IPS DF 6.9 (cell line): ENCODE measurements around the gene FEZF1.

Experiments
- DNase-seq: peaks from one replicate; pipeline ENCODE4 v3.0.0-alpha.2; 2013; ENCODE audit warnings: low read depth, low spot score
- H3K27ac ChIP-seq: one replicate; pipeline ENCODE4 v1.5.1; 2013; ENCODE audit warnings: low read length, control low read depth
- H3K27me3 ChIP-seq: 2 replicates; pipeline ENCODE4 v1.6.1; 2013; ENCODE audit warnings: mild to moderate bottlenecking, low read length; ENCODE audit not compliant: control insufficient read depth, insufficient read depth
- H3K36me3 ChIP-seq: 2 replicates; pipeline ENCODE4 v1.6.1; 2013; ENCODE audit warnings: low read length; ENCODE audit not compliant: control insufficient read depth, insufficient read depth
- H3K4me1 ChIP-seq: 2 replicates; pipeline ENCODE4 v1.6.1; 2013; ENCODE audit warnings: low read length; ENCODE audit not compliant: control insufficient read depth, insufficient read depth
- H3K4me3 ChIP-seq: 2 replicates; pipeline ENCODE4 v1.5.1; 2013; ENCODE audit warnings: mild to moderate bottlenecking, low read length
- H3K9me3 ChIP-seq: 2 replicates; pipeline ENCODE4 v1.6.1; 2013; ENCODE audit warnings: low read length, inconsistent platforms; ENCODE audit not compliant: control insufficient read depth, insufficient read depth
- WGBS: extraction: QIAGEN DNeasy Blood & Tissue Kit; methylation state at CpG from one replicate; pipeline ENCODE4 v1.1.7; 2013; ENCODE audit warnings: mixed read lengths, missing lambda C conversion rate; ENCODE audit not compliant: insufficient read length, insufficient coverage; 5-methylcytosine and 5-hydroxymethylcytosine counted together

Gene FEZF1

GRCh38 chr7:122268101-122268500 lies 36.4 kb downstream of the FEZF1 start:
- H3K4me3 ChIP-seq: no peak overlapping the region
- no peaks in the 10 kb centered on the region for H3K9me3 ChIP-seq
- WGBS: no CpG with 5 or more reads among the region's 3 CpGs
- H3K4me1 ChIP-seq: peaks cover 3% of the 10 kb centered on the region; the same call in 1 of the 2 replicates
- no peak overlapping the region for H3K27ac ChIP-seq
- H3K27me3 ChIP-seq: no peaks in the 10 kb centered on the region
- H3K36me3 ChIP-seq: no peaks in the 10 kb centered on the region
- DNase-seq: no peak

DNA sequence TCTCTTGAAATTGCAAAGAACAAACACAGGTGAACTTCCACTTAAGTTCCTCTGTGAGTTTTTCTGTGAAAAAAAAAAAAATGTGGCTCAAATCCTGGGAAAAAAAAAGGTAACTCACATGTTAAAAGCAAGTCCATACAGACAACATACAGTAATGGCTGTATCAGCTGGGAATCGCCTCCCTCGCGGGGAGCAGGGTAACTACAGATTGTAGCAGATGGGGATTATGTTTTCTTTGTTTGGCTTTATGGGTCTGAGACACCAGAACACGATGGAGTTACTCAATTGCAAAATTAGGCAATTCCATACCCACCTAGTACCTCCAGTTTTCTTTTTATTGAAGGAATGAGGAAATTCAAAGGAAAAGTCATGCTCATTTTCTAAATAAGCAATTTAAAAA lies 42.3 kb downstream of the FEZF1 start:
- WGBS: no CpG with 5 or more reads among the region's 4 CpGs
- Histone ChIP-seq H3K4me1 (peaks cover 2% of the 10 kb centered on the region; the same call in 1 of the 2 replicates), H3K36me3 (no peaks in the 10 kb centered on the region), H3K27ac (no peak overlapping the region), H3K27me3 (no peaks in the 10 kb centered on the region), H3K4me3 (no peak overlapping the region), H3K9me3 (no peaks in the 10 kb centered on the region)
- no peak for DNase-seq

DNA sequence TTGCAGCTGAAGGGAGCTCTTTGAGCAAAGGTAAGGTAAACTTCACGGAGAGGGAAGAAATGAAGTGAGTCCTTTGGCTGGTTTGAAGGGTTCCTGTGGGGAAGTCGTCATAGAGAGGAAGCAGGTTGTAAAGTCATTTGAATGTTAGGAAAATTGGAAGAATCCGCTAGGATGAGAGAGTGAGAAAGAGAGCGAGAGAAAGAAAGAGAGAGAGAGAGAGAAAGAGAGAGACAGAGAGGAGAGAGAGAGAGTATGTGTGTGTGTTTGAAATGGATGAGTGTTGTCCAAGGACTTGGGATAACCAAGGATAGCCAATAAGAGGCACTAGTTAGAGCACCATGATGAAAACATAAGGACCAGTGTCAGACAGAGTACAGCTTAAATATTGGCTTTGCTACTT lies 43.1 kb downstream of the FEZF1 start:
- H3K4me1 ChIP-seq: peaks cover 2% of the 10 kb centered on the region; the same call in 1 of the 2 replicates
- no peaks in the 10 kb centered on the region for H3K36me3 ChIP-seq
- no peaks in the 10 kb centered on the region for H3K9me3 ChIP-seq
- no peak overlapping the region for H3K27ac ChIP-seq
- WGBS: 100% methylated on average over 2 of the region's 4 CpGs
- H3K27me3 ChIP-seq: no peaks in the 10 kb centered on the region
- DNase-seq: no peak
- no peak overlapping the region for H3K4me3 ChIP-seq

GRCh38 chr7:122261016-122261415 lies 43.5 kb downstream of the FEZF1 start:
- DNase-seq: no peak
- Histone ChIP-seq H3K4me3 (no peak overlapping the region), H3K27ac (no peak overlapping the region), H3K36me3 (no peaks in the 10 kb centered on the region), H3K27me3 (no peaks in the 10 kb centered on the region), H3K4me1 (peaks cover 2% of the 10 kb centered on the region; the same call in 1 of the 2 replicates), H3K9me3 (no peaks in the 10 kb centered on the region)

- WGBS: no CpG with 5 or more reads among the region's 2 CpGs
- Histone ChIP-seq H3K27ac (no peak overlapping the region), H3K9me3 (no peaks in the 10 kb centered on the region), H3K4me1 (peaks cover 2% of the 10 kb centered on the region; the same call in 1 of the 2 replicates), H3K4me3 (no peak overlapping the region), H3K27me3 (no peaks in the 10 kb centered on the region), H3K36me3 (no peaks in the 10 kb centered on the region)
- no peak for DNase-seq
Measured at GRCh38 chr7:122260336-122260735, 44.2 kb downstream of the FEZF1 start.

- Histone ChIP-seq H3K9me3 (no peaks in the 10 kb centered on the region; the same call in 1 of the 2 replicates), H3K27me3 (no peaks in the 10 kb centered on the region)
- WGBS: no CpG with 5 or more reads among the region's 2 CpGs
Measured at GRCh38 chr7:122258971-122259370, 45.6 kb downstream of the FEZF1 start.

DNA sequence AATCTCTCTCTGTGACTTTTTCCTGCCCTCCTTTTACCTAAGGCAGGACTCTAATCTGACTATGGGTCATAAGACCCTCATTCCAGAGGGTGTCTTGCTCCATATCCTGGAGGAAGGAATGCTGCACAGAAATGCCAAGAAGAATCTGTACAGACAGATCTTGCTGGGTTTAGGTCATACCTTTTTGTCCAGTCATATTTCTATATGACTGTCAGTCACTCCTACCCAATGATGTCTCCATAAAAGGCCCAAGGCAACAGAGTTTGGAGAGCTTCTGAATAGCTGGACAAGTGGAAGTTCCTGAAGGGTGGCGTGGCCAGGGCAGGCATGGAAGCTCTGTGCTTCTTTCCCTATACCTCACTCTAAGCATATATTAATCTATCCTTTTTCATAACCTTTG lies 47.5 kb downstream of the FEZF1 start:
- Histone ChIP-seq H3K36me3 (no peaks in the 10 kb centered on the region), H3K9me3 (no peaks in the 10 kb centered on the region; the same call in 1 of the 2 replicates), H3K4me3 (no peak overlapping the region), H3K4me1 (peaks cover 2% of the 10 kb centered on the region; the same call in 1 of the 2 replicates), H3K27me3 (no peaks in the 10 kb centered on the region), H3K27ac (no peak overlapping the region)
- no CpG with 5 or more reads among the region's 1 CpG for WGBS
- DNase-seq: no peak

More at GRCh38 chr7:122258971-122259370, 45.6 kb downstream of the FEZF1 start:
- H3K27ac ChIP-seq: no peak overlapping the region
- no peak for DNase-seq
- H3K4me1 ChIP-seq: peaks cover 2% of the 10 kb centered on the region; the same call in 1 of the 2 replicates
- no peaks in the 10 kb centered on the region for H3K36me3 ChIP-seq
- H3K4me3 ChIP-seq: no peak overlapping the region

GRCh38 chr7:122256046-122256445 lies 48.5 kb downstream of the FEZF1 start:
- no CpG with 5 or more reads among the region's 1 CpG for WGBS
- no peak for DNase-seq
- no peaks in the 10 kb centered on the region; the same call in 1 of the 2 replicates for H3K9me3 ChIP-seq
- H3K4me3 ChIP-seq: no peak overlapping the region
- no peak overlapping the region for H3K27ac ChIP-seq
- no peaks in the 10 kb centered on the region for H3K27me3 ChIP-seq
- no peaks in the 10 kb centered on the region for H3K4me1 ChIP-seq
- H3K36me3 ChIP-seq: no peaks in the 10 kb centered on the region

- no CpG with 5 or more reads among the region's 1 CpG for WGBS
Measured at GRCh38 chr7:122255454-122255853, 49.1 kb downstream of the FEZF1 start.

More at GRCh38 chr7:122255454-122255853, 49.1 kb downstream of the FEZF1 start:
- H3K9me3 ChIP-seq: no peaks in the 10 kb centered on the region; the same call in 1 of the 2 replicates
- H3K36me3 ChIP-seq: no peaks in the 10 kb centered on the region
- no peaks in the 10 kb centered on the region for H3K4me1 ChIP-seq
- DNase-seq: no peak
- no peak overlapping the region for H3K27ac ChIP-seq
- H3K27me3 ChIP-seq: no peaks in the 10 kb centered on the region
- no peak overlapping the region for H3K4me3 ChIP-seq
